GM12878 (cell line): ENCODE results near the gene BNIP5. TPM values are rescaled to one million over a fixed set of nuclear protein-coding genes. Genes with fewer than 3 reads are reported as not detected.

Source experiments
- ATAC-seq: fragments of 200-7000 bp; cut with Tn5 transposase; 3 replicates; pipeline ENCODE4 v1.9.1; 2020; ENCODE audit warnings: mild to moderate bottlenecking, moderate library complexity
- BruUV-seq: library from RNA; stranded (reverse); fragments of 400-500 nt; replicated peaks from 2 replicates; lab custom pipeline; 2021; lab: Mats Ljungman, UMichigan
- CTCF ChIA-PET: fragments of 300-600 bp; sonication (Branson Sonifier 250); formaldehyde crosslinking; extraction: SDS; loops from one replicate; lab custom pipeline; 2021; ENCODE audit warnings: inconsistent platforms; lab: Yijun Ruan, JAX
- POLR2A ChIA-PET: fragments of 350-600 bp; formaldehyde crosslinking; extraction: SDS; loops from one replicate; lab custom pipeline; 2021; ENCODE audit warnings: inconsistent platforms; lab: Charles Lee
- RAD21 ChIA-PET: fragments of 300-600 bp; sonication (Branson Sonifier 250); formaldehyde crosslinking; loops from one replicate; lab custom pipeline; 2023; ENCODE audit warnings: antibody characterized with exemption; ENCODE audit not compliant: unreplicated experiment; lab: Charles Lee
- SMC1A ChIA-PET: fragments of 300-600 bp; sonication (Branson Sonifier 250); formaldehyde crosslinking; loops from one replicate; lab custom pipeline; 2023; ENCODE audit not compliant: unreplicated experiment, uncharacterized antibody; lab: Charles Lee
- DNase-seq: peaks from one replicate; pipeline ENCODE4 v3.0.0-alpha.2; 2011; ENCODE audit warnings: low read depth, low spot score
- FAIRE-seq: peaks from 3 replicates; lab custom pipeline; 2011; peaks lifted over from hg19 to GRCh38; lab: Jason Lieb, UNC
- H2AFZ ChIP-seq: 2 replicates; pipeline ENCODE4 v1.6.0; 2011; ENCODE audit warnings: low read depth, low read length, control low read depth; ENCODE audit not compliant: control insufficient read depth
- H3K27ac ChIP-seq: 2 replicates; pipeline ENCODE4 v1.5.1; 2011; ENCODE audit warnings: control low read depth; ENCODE audit not compliant: control insufficient read depth, insufficient read depth
- H3K27me3 ChIP-seq, 2 experiments: replicated peaks in 1 of 2; 2 replicates each; pipeline versions ENCODE4 v1.6.0 to v1.6.1; 2011; ENCODE audit warnings: low read length in 1 of 2; ENCODE audit not compliant: control insufficient read depth in 2 of 2, insufficient read depth in 2 of 2
- H3K36me3 ChIP-seq, 2 experiments: 2 replicates each; pipeline ENCODE4 v1.5.1; 2011; ENCODE audit warnings: low read length in 1 of 2; ENCODE audit not compliant: control insufficient read depth in 2 of 2, insufficient read depth in 2 of 2
- H3K4me1 ChIP-seq: 2 replicates; pipeline ENCODE4 v1.6.1; 2011; ENCODE audit warnings: mild to moderate bottlenecking, low read length, moderate library complexity, mixed read lengths; ENCODE audit not compliant: control insufficient read depth, insufficient read depth
- H3K4me2 ChIP-seq: 2 replicates; pipeline ENCODE4 v1.6.0; 2011; ENCODE audit warnings: control low read depth; ENCODE audit not compliant: control insufficient read depth, insufficient read depth
- H3K4me3 ChIP-seq: fragments of 200-600 bp; sonication (generic); 2 replicates; pipeline ENCODE4 v1.5.1; 2016
- H3K79me2 ChIP-seq: 2 replicates; pipeline ENCODE4 v1.6.0; 2011; ENCODE audit warnings: low read length; ENCODE audit not compliant: control insufficient read depth, insufficient read depth
- H3K9ac ChIP-seq: 2 replicates; pipeline ENCODE4 v1.8.0; 2011; ENCODE audit warnings: low read length, control low read depth, mixed read lengths; ENCODE audit not compliant: control insufficient read depth, insufficient read depth
- H3K9me3 ChIP-seq: replicated peaks from 3 replicates; pipeline ENCODE4 v1.5.1; 2011; ENCODE audit warnings: mild to moderate bottlenecking, low read length; ENCODE audit not compliant: control insufficient read depth, insufficient read depth
- H4K20me1 ChIP-seq: 2 replicates; pipeline ENCODE4 v1.6.0; 2011; ENCODE audit not compliant: control insufficient read depth, insufficient read depth
- SP1 ChIP-seq: IDR thresholded peaks from one replicate; pipeline ENCODE4 v1.6.1; 2011; ENCODE audit warnings: low read depth, low read length
- TCF3 ChIP-seq: IDR thresholded peaks from 2 replicates; pipeline ENCODE4 v1.6.1; 2012; ENCODE audit warnings: low read depth, mild to moderate bottlenecking, low read length, borderline replicate concordance; ENCODE audit not compliant: insufficient read depth
- WRNIP1 ChIP-seq: IDR thresholded peaks from 2 replicates; pipeline ENCODE4 v1.6.1; 2011; ENCODE audit warnings: low read depth, low read length, improper control_type of control experiment, borderline replicate concordance
- ZNF207 ChIP-seq: fragments of 450-650 bp; IDR thresholded peaks from 2 replicates; pipeline ENCODE4 v1.6.1; 2014; ENCODE audit warnings: antibody characterized with exemption, mild to moderate bottlenecking, borderline replicate concordance
- ZNF622 ChIP-seq: fragments of 450-650 bp; IDR thresholded peaks from 2 replicates; pipeline ENCODE4 v1.6.1; 2017; ENCODE audit warnings: mild to moderate bottlenecking, inconsistent platforms
- WGBS: methylation state at CpG from one replicate; pipeline ENCODE4 v1.1.6; 2016; ENCODE audit warnings: low lambda C conversion rate; ENCODE audit not compliant: insufficient replicate concordance, insufficient coverage; ENCODE audit errors: missing lambda C conversion rate; 5-methylcytosine and 5-hydroxymethylcytosine counted together
- in situ Hi-C: fragments of 300-500 bp; cut with MboI; formaldehyde crosslinking; loops from 9 replicates; pipeline ENCODE4 v1.14.3; 2018; ENCODE audit warnings: mixed read lengths
- intact Hi-C: fragments of 100-400 bp; cut with micrococcal nuclease; formaldehyde crosslinking; loops from one replicate; pipeline ENCODE4 v1.14.2; 2022; ENCODE audit not compliant: unreplicated experiment
- polyA plus RNA-seq, 11 experiments: library from polyadenylated mRNA; depleted of rRNA in 4 of 11; unstranded in 6 of 11; stranded (reverse) in 5 of 11; fragments of >200 nt; fragmentation: Nextera tagmentation in 4 of 11; fragmentation: Illumina TruSeq in 1 of 11; extraction: Ambion mirVana in 4 of 11; extraction: Trizol in 1 of 11; gene quantifications; 1 replicate in 1 of 11; 2 replicates in 10 of 11; pipeline versions ENCODE4 v1.2.1 to v1.2.3, GENCODE V29; 2011 to 2016; ENCODE audit warnings: inconsistent platforms in 2 of 11, missing spikeins in 2 of 11, low read depth in 1 of 11
- total RNA-seq, 4 experiments: library from RNA; depleted of rRNA in 3 of 4; stranded (reverse); fragments of >200 nt in 3 of 4; fragmentation: Illumina TruSeq in 1 of 4; extraction: Trizol in 1 of 4; gene quantifications; 2 replicates each; pipeline versions ENCODE4 v1.2.1 to v1.2.3, GENCODE V29; 2013 to 2021
- TF ChIP-seq, protein P1 (sequence below): fragments of 450-650 bp; IDR thresholded peaks from 2 replicates; pipeline ENCODE4 v1.6.1; 2016; ENCODE audit warnings: mild to moderate bottlenecking
- TF ChIP-seq, protein P2 (sequence below): fragments of 450-650 bp; IDR thresholded peaks from 2 replicates; pipeline ENCODE4 v1.6.1; 2017; ENCODE audit warnings: borderline replicate concordance
- TF ChIP-seq, protein P3 (sequence below): IDR thresholded peaks from 2 replicates; pipeline ENCODE4 v1.6.1; 2012; ENCODE audit warnings: low read depth, low read length, improper control_type of control experiment
- TF ChIP-seq, protein P4 (sequence below): fragments of 450-650 bp; IDR thresholded peaks from 2 replicates; pipeline ENCODE4 v1.6.1; 2017; ENCODE audit warnings: mild to moderate bottlenecking, moderate library complexity
- TF ChIP-seq, protein P5 (sequence below), 3 experiments: IDR thresholded peaks in 2 of 3; conservative IDR thresholded peaks in 1 of 3; 2 replicates each; pipeline ENCODE4 v1.5.1; 2011; ENCODE audit warnings: low read depth in 3 of 3, low read length in 3 of 3, mild to moderate bottlenecking in 3 of 3, control low read depth in 2 of 3, moderate library complexity in 2 of 3, inconsistent platforms in 1 of 3, mixed read lengths in 1 of 3; ENCODE audit not compliant: control insufficient read depth in 2 of 3, insufficient read depth in 1 of 3; ENCODE audit errors: extremely low read depth in 1 of 3

BNIP5 gene
- total and polyA plus RNA-seq, 10 of the 15 experiments (the other 5 are each of a cell fraction or from before 2014, with no cell fraction given) = 0.02 to 0.68 (median 0.05) TPM; not detected in 2

GRCh38 chr6:36333931-36334725, 2.6 kb downstream of the BNIP5 start:
- Histone ChIP-seq H3K4me2 (no peak overlapping the region), H3K36me3 (no peaks in the 10 kb centered on the region), H3K9ac (no peak overlapping the region), H3K27me3 (peaks cover 0 to 6% of the 10 kb centered on the region in 2 experiments; a peak in 1 of 4 replicates), H3K79me2 (no peaks in the 10 kb centered on the region), H3K4me1 (peaks cover 22% of the 10 kb centered on the region), H3K9me3 (no peaks in the 10 kb centered on the region), H4K20me1 (no peaks in the 10 kb centered on the region), H2AFZ (no peak overlapping the region), H3K27ac (no peak overlapping the region), H3K4me3 (no peak overlapping the region)
- WGBS = 52% methylated on average over 20 of the region's 20 CpGs
- POLR2A ChIA-PET = interaction anchor here (0.6 to 6.0 kb wide), 7 partner anchors 12 to 243 kb away, joined by 3 to 44 read pairs (median 3); no protein-coding TSS in a partner anchor
- intact Hi-C loops (no loop called here), in situ Hi-C loops (no loop called here)
- CTCF ChIA-PET = interaction anchor here (0.5 to 19.9 kb wide), 7 partner anchors 8 to 448 kb away, joined by 3 to 483 read pairs (median 7); no protein-coding TSS in a partner anchor
- SMC1A ChIA-PET = interaction anchor here (0.8 to 13.7 kb wide), 8 partner anchors 14 to 413 kb away, joined by 3 to 386 read pairs (median 4); partner anchors contain the start of gene SRPK1
- no peak for ATAC-seq
- BruUV-seq = no TSS peak
- no peak for FAIRE-seq
- no peak for DNase-seq
- RAD21 ChIA-PET = interaction anchor here (0.5 to 11.6 kb wide), 6 partner anchors 14 to 221 kb away, joined by 3 to 311 read pairs (median 3); no protein-coding TSS in a partner anchor
- TF ChIP-seq ZNF622 = no peak
- no peak for TF ChIP-seq ZNF207
- TF ChIP-seq, protein P1, sequence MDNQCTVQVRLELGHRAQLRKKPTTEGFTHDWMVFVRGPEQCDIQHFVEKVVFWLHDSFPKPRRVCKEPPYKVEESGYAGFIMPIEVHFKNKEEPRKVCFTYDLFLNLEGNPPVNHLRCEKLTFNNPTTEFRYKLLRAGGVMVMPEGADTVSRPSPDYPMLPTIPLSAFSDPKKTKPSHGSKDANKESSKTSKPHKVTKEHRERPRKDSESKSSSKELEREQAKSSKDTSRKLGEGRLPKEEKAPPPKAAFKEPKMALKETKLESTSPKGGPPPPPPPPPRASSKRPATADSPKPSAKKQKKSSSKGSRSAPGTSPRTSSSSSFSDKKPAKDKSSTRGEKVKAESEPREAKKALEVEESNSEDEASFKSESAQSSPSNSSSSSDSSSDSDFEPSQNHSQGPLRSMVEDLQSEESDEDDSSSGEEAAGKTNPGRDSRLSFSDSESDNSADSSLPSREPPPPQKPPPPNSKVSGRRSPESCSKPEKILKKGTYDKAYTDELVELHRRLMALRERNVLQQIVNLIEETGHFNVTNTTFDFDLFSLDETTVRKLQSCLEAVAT = no peak
- TF ChIP-seq, protein P2, sequence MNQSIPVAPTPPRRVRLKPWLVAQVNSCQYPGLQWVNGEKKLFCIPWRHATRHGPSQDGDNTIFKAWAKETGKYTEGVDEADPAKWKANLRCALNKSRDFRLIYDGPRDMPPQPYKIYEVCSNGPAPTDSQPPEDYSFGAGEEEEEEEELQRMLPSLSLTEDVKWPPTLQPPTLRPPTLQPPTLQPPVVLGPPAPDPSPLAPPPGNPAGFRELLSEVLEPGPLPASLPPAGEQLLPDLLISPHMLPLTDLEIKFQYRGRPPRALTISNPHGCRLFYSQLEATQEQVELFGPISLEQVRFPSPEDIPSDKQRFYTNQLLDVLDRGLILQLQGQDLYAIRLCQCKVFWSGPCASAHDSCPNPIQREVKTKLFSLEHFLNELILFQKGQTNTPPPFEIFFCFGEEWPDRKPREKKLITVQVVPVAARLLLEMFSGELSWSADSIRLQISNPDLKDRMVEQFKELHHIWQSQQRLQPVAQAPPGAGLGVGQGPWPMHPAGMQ = no peak
- TF ChIP-seq, protein P3, sequence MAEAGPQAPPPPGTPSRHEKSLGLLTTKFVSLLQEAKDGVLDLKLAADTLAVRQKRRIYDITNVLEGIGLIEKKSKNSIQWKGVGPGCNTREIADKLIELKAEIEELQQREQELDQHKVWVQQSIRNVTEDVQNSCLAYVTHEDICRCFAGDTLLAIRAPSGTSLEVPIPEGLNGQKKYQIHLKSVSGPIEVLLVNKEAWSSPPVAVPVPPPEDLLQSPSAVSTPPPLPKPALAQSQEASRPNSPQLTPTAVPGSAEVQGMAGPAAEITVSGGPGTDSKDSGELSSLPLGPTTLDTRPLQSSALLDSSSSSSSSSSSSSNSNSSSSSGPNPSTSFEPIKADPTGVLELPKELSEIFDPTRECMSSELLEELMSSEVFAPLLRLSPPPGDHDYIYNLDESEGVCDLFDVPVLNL = no peak
- TF ChIP-seq, protein P4, sequence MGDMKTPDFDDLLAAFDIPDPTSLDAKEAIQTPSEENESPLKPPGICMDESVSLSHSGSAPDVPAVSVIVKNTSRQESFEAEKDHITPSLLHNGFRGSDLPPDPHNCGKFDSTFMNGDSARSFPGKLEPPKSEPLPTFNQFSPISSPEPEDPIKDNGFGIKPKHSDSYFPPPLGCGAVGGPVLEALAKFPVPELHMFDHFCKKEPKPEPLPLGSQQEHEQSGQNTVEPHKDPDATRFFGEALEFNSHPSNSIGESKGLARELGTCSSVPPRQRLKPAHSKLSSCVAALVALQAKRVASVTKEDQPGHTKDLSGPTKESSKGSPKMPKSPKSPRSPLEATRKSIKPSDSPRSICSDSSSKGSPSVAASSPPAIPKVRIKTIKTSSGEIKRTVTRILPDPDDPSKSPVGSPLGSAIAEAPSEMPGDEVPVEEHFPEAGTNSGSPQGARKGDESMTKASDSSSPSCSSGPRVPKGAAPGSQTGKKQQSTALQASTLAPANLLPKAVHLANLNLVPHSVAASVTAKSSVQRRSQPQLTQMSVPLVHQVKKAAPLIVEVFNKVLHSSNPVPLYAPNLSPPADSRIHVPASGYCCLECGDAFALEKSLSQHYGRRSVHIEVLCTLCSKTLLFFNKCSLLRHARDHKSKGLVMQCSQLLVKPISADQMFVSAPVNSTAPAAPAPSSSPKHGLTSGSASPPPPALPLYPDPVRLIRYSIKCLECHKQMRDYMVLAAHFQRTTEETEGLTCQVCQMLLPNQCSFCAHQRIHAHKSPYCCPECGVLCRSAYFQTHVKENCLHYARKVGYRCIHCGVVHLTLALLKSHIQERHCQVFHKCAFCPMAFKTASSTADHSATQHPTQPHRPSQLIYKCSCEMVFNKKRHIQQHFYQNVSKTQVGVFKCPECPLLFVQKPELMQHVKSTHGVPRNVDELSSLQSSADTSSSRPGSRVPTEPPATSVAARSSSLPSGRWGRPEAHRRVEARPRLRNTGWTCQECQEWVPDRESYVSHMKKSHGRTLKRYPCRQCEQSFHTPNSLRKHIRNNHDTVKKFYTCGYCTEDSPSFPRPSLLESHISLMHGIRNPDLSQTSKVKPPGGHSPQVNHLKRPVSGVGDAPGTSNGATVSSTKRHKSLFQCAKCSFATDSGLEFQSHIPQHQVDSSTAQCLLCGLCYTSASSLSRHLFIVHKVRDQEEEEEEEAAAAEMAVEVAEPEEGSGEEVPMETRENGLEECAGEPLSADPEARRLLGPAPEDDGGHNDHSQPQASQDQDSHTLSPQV = no peak
- TF ChIP-seq, protein P5, sequence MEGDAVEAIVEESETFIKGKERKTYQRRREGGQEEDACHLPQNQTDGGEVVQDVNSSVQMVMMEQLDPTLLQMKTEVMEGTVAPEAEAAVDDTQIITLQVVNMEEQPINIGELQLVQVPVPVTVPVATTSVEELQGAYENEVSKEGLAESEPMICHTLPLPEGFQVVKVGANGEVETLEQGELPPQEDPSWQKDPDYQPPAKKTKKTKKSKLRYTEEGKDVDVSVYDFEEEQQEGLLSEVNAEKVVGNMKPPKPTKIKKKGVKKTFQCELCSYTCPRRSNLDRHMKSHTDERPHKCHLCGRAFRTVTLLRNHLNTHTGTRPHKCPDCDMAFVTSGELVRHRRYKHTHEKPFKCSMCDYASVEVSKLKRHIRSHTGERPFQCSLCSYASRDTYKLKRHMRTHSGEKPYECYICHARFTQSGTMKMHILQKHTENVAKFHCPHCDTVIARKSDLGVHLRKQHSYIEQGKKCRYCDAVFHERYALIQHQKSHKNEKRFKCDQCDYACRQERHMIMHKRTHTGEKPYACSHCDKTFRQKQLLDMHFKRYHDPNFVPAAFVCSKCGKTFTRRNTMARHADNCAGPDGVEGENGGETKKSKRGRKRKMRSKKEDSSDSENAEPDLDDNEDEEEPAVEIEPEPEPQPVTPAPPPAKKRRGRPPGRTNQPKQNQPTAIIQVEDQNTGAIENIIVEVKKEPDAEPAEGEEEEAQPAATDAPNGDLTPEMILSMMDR (IDR thresholded peaks at IDR 0.05 in 2 of 3, conservative IDR thresholded peaks at IDR 0.05 in 1 of 3; ENCODE audit: control insufficient read depth in 2 of 3, extremely low read depth in 1 of 3, insufficient read depth in 1 of 3, low read depth in 3 of 3, low read length in 3 of 3) = no peak
- no peak for TF ChIP-seq SP1
- TF ChIP-seq TCF3 = no peak
- no peak for TF ChIP-seq WRNIP1
